SU-DHL-6 (cell line): ENCODE results near the gene CLCN4.

Source experiments
- EZH2phosphoT487 ChIP-seq: fragments of 200-600 bp; sonication (generic), shearing (Covaris generic); conservative IDR thresholded peaks from 2 replicates; pipeline ENCODE4 v1.6.1; 2018; ENCODE audit warnings: mild to moderate bottlenecking, antibody characterized with exemption, low read length, moderate library complexity, mixed read lengths
- TF ChIP-seq, protein P1 (sequence below): fragments of 200-600 bp; sonication (generic); IDR thresholded peaks from one replicate; pipeline ENCODE4 v1.5.1; 2017; ENCODE audit warnings: antibody characterized with exemption, mild to moderate bottlenecking, low read length, moderate library complexity; ENCODE audit not compliant: insufficient read depth, poor library complexity, severe bottlenecking

DNA sequence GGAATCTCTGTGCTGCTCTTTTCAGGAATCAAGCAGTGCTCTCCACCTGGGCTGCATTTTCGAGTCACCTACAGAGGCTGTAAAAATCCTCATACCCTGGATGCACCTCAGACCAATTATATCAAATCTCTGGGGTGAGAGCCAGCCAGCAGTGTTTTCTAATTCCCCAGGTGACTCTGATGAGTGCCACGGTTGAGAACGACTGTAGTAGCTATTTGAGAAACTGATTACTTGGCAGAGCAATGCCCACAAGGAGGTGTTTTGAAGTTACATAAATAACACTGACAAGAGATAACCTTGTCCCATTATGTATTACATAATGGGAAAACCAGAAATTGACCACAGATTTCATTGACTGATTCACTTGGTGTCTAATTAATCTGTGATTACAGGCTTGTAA lies 46.8 kb downstream of the CLCN4 start:
- TF ChIP-seq, protein P1, sequence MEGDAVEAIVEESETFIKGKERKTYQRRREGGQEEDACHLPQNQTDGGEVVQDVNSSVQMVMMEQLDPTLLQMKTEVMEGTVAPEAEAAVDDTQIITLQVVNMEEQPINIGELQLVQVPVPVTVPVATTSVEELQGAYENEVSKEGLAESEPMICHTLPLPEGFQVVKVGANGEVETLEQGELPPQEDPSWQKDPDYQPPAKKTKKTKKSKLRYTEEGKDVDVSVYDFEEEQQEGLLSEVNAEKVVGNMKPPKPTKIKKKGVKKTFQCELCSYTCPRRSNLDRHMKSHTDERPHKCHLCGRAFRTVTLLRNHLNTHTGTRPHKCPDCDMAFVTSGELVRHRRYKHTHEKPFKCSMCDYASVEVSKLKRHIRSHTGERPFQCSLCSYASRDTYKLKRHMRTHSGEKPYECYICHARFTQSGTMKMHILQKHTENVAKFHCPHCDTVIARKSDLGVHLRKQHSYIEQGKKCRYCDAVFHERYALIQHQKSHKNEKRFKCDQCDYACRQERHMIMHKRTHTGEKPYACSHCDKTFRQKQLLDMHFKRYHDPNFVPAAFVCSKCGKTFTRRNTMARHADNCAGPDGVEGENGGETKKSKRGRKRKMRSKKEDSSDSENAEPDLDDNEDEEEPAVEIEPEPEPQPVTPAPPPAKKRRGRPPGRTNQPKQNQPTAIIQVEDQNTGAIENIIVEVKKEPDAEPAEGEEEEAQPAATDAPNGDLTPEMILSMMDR, result no peak
- no peak for TF ChIP-seq EZH2phosphoT487
